ENCODE results near the gene COPB1. TPM values are rescaled to one million over a fixed set of nuclear protein-coding genes. Genes with fewer than 3 reads are reported as not detected.
A peak's percentile ranks its signal among the peaks of the same experiment; 100 is the strongest.

Gene COPB1
- total RNA-seq, 1 donor from 2014 or later, result 39.1 TPM

- ATAC-seq (ENCODE audit: poor library complexity) (peak; percentile 65), DNase-seq (peak; percentile 54)
- intact Hi-C loops (cut with DNase I), result no loop called here
These were observed 86.1 kb downstream of the COPB1 start for GRCh38 chr11:14413307-14414069.

GRCh38 chr11:14411818-14412217, 87.8 kb downstream of the COPB1 start:
- DNase-seq (peak; percentile 57), ATAC-seq (ENCODE audit: poor library complexity) (peak; percentile 64)
- intact Hi-C loops (cut with DNase I), result no loop called here

- ATAC-seq (ENCODE audit: poor library complexity) (no peak), DNase-seq (no peak)
- intact Hi-C loops (cut with DNase I), result no loop called here
These were observed 89.7 kb downstream of the COPB1 start for GRCh38 chr11:14409891-14410290.

- DNase-seq (no peak), ATAC-seq (ENCODE audit: poor library complexity) (no peak)
- intact Hi-C loops (cut with DNase I), result no loop called here
These were observed 91.0 kb downstream of the COPB1 start for GRCh38 chr11:14408612-14409011.

Other genes with a start within 250 kb of the COPB1 start
- gene RRAS2, start 140.6 kb downstream of the COPB1 start, total RNA-seq, result 26.5 TPM
- gene PSMA1, start 20.6 kb upstream of the COPB1 start, total RNA-seq, result 110 TPM
- gene PDE3B, start 144.0 kb upstream of the COPB1 start, total RNA-seq, result 5.3 TPM

All from Right ventricle myocardium superior (tissue), 1 donor.